ENCODE data around the gene RORC.
A peak's percentile ranks its signal among the peaks of the same experiment; 100 is the strongest.
"Not testable (repeated sequence)": the region's sequence is repeated elsewhere in the genome, so short reads cannot be mapped to it uniquely, and the experiment has no call there.

RORC gene

GRCh38 chr1:151831605-151832004, at the start of gene RORC:
TSS of gene RORC (minus strand) at chr1:151831802. CDS start at chr1:151831764, 38 bp downstream.
- DNase-seq (ENCODE audit: low spot score): no peak

- DNase-seq (ENCODE audit: low spot score): no peak
Measured at GRCh38 chr1:151875419-151876097, 44.0 kb upstream of the RORC start.

DNA sequence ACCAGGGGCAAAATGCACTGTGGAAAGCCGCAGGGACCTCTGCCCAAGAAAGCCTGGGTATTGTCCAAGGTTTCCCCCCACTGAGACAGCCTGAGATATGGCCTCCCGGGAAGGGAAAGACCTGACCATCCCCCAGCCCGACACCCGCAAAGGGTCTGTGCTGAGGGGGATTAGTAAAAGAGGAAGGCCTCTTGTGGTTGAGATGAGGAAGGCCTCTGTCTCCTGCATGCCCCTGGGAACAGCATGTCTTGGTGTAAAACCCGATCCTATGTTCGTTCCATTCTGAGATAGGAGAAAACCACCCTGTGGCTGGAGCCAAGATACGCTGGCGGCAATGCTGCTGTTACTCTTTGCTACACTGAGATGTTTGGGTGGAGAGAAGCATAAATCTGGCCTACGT, 41.2 kb upstream of the RORC start:
- DNase-seq (ENCODE audit: low spot score): not testable (repeated sequence)

DNA sequence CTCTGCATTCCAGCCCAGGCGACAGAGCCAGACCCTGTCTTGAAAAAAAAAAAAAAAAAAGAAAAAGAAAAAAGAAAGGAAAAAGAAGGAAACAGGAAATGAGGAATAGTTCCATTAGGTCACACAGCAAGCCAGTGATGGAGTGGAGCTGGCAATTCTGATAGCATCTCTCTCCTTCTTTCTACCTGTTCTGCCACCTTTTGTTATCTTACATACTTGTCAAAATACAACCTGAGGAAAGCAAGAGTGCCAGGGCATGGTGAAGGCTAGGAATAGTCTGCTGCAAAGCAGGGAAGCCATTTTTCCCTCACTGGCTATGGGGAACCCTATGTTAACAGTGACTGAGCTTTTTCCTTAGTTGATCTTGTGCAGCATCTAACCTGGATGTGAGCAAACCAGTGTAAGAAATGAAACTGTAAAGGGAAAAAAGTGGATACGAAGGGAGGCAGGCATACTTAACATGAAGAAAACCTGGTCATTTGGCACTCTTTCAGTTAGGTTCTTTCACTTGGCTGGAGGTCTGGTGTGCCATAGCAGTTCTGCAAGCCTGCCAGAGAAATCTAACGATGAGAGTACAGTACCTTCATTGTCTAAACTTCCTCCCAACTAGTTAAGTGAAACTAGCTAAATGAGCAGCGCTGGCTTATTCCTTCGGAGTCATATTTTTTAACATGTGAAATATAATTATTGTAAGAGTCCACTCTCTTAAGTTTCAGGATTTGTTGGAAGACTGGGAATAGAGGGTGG, 39.9 kb upstream of the RORC start:
- DNase-seq (ENCODE audit: low spot score): no peak

GRCh38 chr1:151868486-151868885, 36.9 kb upstream of the RORC start:
- no peak for DNase-seq (ENCODE audit: low spot score)

GRCh38 chr1:151867765-151868411, 36.3 kb upstream of the RORC start:
- no peak for DNase-seq (ENCODE audit: low spot score)

- DNase-seq (ENCODE audit: low spot score): no peak
Measured at GRCh38 chr1:151867321-151867720, 35.7 kb upstream of the RORC start.

DNA sequence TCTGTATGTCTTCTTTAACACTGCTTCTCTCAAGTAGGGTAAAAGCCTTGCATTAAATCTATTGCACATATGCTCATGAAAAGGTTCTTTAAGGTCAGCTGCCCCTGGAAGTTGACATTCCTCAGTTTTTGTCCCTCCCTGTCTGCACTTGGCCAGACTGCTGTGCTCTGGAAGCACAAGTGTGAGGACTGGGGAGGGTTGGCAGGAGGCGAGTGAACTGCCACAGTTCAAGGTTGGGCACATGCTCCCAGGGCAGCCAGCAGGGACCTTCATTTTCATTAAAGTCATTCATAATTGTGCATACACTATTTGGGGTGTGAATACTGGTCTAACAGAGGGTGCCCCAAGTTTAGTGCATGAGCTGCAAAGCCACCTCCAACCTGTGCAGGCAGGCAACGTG, 32.8 kb upstream of the RORC start:
- no peak for DNase-seq (ENCODE audit: low spot score)

GRCh38 chr1:151862604-151863003, 31.0 kb upstream of the RORC start:
- DNase-seq (ENCODE audit: low spot score): no peak

GRCh38 chr1:151860504-151861187, 29.0 kb upstream of the RORC start:
- no peak for DNase-seq (ENCODE audit: low spot score)

- no peak for DNase-seq (ENCODE audit: low spot score)
Measured at GRCh38 chr1:151859891-151860293, 28.3 kb upstream of the RORC start.

DNA sequence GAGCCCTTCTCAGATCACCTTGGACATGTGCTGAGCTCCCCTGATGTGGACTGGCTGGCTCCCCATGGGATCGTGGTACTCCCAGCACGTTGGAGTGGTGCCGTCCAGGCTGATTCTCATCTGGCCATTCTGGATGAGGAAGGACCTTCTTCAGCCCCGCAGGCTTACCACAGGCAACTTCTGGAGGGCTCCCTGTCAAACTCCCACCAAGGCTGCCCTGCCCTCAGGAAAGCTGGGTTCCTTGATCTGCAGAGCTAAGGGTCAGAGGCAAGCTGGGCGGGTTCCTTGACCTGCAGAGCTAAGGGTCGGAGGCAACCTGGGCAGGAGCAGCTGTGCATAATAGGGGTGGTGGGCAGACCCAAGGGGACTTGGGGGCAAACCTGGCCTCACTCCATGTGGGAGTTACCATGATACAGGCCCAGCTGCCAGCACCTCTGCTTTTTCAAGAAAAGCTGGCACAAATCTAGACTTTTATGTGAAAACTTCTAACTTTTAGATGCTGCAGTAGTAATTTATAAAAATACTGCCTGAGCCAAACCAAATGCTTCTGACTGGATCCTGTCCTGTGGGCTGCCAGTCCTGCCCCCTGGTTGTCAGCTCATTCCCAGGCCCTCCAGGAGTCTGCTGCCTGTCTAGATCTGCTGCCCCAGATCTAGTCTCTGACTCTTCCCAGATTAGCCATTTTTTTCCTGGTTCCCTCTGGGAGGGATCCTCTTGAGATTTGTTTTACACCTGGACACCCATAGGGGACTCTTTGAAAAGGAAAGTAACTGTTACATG, 27.5 kb upstream of the RORC start:
- no peak for DNase-seq (ENCODE audit: low spot score)

GRCh38 chr1:151858030-151858746, 26.6 kb upstream of the RORC start:
- no peak for DNase-seq (ENCODE audit: low spot score)

DNA sequence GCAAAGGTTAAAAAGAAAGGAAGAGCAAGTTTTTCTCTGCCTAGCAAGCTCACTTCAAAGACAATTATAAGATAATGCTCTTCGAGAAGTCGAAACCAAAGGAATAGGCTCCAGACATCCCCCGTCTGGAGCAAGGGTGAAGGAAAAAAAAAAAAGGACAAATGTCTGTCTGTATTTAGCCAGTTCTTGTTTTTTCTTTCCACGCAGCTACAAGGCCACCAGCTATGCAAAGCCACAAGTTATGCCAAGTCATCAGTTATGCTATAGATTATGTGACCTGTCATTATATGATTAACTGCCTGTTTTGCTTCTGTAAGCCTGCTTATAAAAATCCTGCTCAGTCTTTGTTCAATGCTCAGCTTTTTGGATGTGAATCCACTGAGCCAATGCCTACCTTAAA, 24.3 kb upstream of the RORC start:
- DNase-seq (ENCODE audit: low spot score): peak; percentile 62

DNA sequence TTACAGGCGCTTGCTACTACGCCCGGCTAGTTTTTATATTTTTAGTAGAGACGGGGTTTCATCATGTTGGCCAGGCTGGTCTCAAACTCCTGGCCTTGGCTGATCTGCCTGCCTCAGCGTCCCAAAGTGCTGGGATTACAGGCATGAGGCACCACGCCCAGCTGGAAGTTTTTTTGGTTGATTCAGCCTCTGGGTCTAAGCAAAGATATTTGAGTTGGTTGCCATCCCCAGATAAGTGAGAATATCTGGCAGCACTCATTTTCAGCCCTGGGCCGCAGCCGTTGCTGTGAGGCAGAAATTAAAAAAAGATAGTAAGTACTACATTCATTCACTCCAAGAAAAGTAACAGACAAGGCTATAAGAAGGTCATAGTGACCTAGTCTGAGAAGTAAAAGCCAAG, 23.9 kb upstream of the RORC start:
- DNase-seq (ENCODE audit: low spot score): peak; percentile 63

DNA sequence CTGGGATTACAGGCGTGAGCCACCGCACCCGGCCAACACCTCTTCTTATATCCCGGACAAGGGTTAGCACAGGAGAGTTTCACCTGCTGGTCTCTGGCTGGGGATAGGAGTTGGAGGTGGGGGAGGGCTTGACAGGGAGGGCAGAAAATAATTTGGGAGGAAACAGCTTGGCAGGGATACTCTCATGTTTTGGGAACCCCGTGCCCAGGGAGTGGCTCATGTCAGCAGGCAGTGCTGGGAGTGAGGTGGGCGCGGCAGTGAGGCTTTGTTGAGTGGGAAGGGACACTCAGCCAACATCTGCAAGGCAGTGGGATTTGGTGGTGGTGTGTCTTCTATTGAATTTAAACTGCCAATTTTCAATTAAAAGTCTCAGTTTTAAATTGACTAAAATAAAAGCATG, 23.1 kb upstream of the RORC start:
- no peak for DNase-seq (ENCODE audit: low spot score)

- peak; percentile 64 for DNase-seq (ENCODE audit: low spot score)
Measured at GRCh38 chr1:151853411-151853943, 21.9 kb upstream of the RORC start, which contains the start of gene THEM5. TSS of gene THEM5 (minus strand) at chr1:151853712. CDS start at chr1:151853565, 147 bp downstream.

- no peak for DNase-seq (ENCODE audit: low spot score)
Measured at GRCh38 chr1:151852733-151853132, 21.1 kb upstream of the RORC start.

GRCh38 chr1:151851886-151852285, 20.3 kb upstream of the RORC start:
- no peak for DNase-seq (ENCODE audit: low spot score)

DNA sequence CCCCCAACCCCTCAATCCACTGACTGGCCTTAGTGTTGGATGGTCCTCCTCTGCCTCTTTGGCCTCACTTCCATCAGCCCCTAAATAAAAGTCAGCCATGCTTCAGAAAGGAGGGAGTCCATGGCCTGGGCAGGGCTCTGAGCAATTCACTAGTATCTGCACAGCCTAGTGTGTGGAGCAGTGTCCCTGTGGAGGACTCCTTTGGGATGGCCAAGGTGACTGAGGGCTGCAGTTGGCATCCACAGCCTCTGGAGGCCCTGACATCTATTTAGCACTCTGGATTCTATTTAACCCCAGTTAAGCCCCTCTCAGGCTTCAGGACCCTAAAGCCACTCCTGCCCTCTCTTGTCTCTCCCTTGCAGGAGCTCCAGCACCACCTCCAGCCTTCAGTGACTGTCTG, 18.3 kb upstream of the RORC start:
- DNase-seq (ENCODE audit: low spot score): no peak

DNA sequence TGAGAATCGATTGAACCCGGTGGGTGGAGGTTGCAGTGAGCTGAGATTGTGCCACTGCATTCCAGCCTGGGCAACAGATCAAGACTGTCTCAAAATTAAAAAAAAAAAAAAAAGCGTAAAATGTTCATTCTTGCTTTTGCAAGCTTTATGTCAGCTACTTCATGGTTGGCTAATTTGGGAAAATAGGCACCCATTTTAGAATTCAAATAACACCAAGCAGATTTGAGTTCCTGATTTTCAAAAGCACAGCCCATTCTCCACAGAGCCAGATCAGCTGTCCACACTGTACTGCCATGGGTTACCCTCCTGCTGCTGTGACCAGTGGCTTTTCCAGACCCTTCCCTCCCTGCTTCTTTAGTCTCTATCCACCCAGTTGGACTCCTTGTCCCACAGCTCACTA, 17.5 kb upstream of the RORC start:
- DNase-seq (ENCODE audit: low spot score): no peak

Measured in hematopoietic multipotent progenitor cell treated with erythropoietin and hydrocortisone succinate and interleukin-3 and kit ligand, for 15 days (in vitro differentiated cells).